Activated naive CD4-positive, alpha-beta T cell treated with anti-CD3 and anti-CD28 coated beads, Interleukin-2, amount 50 U/mL, for 24 hours (primary cell): ENCODE measurements around the gene PLEKHH1.

Experiments used
- H3K27ac Mint-ChIP-seq: one replicate; pipeline ENCODE4 v1.8.0; 2021; ENCODE audit warnings: mild to moderate bottlenecking, mixed read lengths
- H3K27me3 Mint-ChIP-seq: one replicate; pipeline ENCODE4 v1.8.0; 2021; ENCODE audit warnings: mixed read lengths
- H3K36me3 Mint-ChIP-seq: one replicate; pipeline ENCODE4 v1.8.0; 2021; ENCODE audit warnings: mixed read lengths
- H3K4me1 Mint-ChIP-seq: one replicate; pipeline ENCODE4 v1.8.0; 2021; ENCODE audit warnings: mixed read lengths
- H3K4me3 Mint-ChIP-seq: one replicate; pipeline ENCODE4 v1.8.0; 2021; ENCODE audit warnings: mild to moderate bottlenecking, mixed read lengths
- H3K9me3 Mint-ChIP-seq: one replicate; pipeline ENCODE4 v1.8.0; 2021; ENCODE audit warnings: mixed read lengths

PLEKHH1 gene

DNA sequence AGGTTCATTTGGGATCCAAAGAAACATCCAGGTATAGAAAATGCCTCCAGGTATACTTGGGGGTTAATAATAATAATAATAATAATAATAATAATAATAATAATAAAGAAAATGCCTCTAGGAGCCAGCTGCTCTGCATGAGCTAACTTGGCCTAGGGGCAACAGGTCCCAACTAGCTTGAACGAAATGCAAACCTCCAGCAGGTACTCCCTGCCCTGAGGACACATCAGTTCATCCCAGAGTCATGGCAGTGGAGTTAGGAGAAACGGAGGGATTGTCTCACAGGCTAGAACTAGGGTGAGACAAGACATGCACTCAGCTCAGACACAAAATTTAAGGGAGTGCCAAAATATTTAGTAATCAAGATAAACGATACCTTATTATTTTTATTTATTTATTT is 32.1 kb upstream of the PLEKHH1 start:
- Mint-ChIP-seq H3K27me3 (no peaks in the 10 kb centered on the region), H3K4me1 (peaks cover 11% of the 10 kb centered on the region), H3K9me3 (no peaks in the 10 kb centered on the region), H3K4me3 (no peak overlapping the region), H3K27ac (no peak overlapping the region), H3K36me3 (no peaks in the 10 kb centered on the region)

DNA sequence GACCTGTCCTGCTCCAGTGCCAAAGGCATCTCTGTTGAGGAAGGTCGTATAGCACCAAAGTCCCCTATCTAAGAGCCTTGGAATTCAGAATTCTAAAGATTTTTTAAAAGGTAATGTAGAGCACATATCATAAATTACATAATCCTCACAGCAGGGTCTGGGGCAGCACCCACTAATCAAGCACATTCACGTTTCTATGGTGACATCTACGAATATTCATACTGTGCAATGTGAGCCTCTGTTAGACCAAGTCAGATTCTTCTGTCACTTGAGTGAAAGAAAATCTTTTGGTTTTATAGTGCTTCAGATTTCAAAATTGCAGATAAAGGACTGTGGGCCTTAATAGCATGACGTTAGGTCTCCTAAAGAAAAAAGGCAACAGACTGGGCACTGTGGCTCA is 31.4 kb upstream of the PLEKHH1 start:
- H3K36me3 Mint-ChIP-seq = no peaks in the 10 kb centered on the region
- H3K27ac Mint-ChIP-seq = no peak overlapping the region
- no peaks in the 10 kb centered on the region for H3K9me3 Mint-ChIP-seq
- H3K27me3 Mint-ChIP-seq = no peaks in the 10 kb centered on the region
- H3K4me1 Mint-ChIP-seq = peaks cover 11% of the 10 kb centered on the region
- no peak overlapping the region for H3K4me3 Mint-ChIP-seq

DNA sequence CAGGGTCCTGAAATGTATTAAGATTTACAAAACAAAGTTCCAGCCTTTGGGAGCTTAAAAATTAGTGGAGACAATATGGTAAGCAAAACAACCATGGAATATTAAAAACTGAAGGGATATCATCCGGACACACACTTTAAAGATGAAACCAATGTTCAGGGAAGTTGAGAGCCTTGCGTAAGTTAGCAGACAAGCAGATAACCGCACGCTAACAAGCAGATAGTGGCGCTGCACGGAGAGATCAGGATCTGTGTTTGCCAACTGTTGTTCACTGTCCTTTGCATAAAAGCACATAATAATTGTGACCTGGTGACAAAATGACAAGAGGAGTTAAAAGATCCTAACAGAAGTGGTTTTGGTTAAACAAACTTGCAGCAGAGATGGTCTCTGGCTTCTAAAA is 30.2 kb upstream of the PLEKHH1 start:
- no peak overlapping the region for H3K4me3 Mint-ChIP-seq

DNA sequence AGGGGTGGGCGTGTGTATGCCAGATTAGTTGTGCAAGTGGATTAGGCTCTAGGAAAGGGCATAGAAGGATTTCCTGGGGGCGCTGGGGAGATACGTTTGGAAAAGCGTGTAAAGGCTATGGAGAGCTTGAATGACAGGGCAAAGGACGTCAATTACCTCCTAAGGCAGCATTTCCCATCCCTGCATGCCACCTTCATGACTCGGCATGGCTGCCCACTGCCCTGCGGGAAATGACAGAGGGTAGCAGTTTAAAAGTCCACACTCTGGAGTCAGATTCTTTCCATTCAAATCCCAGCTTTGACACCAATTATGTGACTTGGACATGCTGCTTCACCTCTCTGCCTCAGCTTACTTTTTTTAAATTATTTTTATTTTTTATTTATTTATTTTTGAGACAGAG is 29.8 kb upstream of the PLEKHH1 start:
- Mint-ChIP-seq H3K27me3 (no peaks in the 10 kb centered on the region), H3K36me3 (no peaks in the 10 kb centered on the region), H3K27ac (no peak overlapping the region), H3K4me1 (peaks cover 1% of the 10 kb centered on the region), H3K4me3 (no peak overlapping the region), H3K9me3 (no peaks in the 10 kb centered on the region)

More for the DNA sequence above, 30.2 kb upstream of the PLEKHH1 start:
- H3K9me3 Mint-ChIP-seq = no peaks in the 10 kb centered on the region
- H3K4me1 Mint-ChIP-seq = peaks cover 6% of the 10 kb centered on the region
- H3K27ac Mint-ChIP-seq = no peak overlapping the region
- no peaks in the 10 kb centered on the region for H3K27me3 Mint-ChIP-seq
- no peaks in the 10 kb centered on the region for H3K36me3 Mint-ChIP-seq

DNA sequence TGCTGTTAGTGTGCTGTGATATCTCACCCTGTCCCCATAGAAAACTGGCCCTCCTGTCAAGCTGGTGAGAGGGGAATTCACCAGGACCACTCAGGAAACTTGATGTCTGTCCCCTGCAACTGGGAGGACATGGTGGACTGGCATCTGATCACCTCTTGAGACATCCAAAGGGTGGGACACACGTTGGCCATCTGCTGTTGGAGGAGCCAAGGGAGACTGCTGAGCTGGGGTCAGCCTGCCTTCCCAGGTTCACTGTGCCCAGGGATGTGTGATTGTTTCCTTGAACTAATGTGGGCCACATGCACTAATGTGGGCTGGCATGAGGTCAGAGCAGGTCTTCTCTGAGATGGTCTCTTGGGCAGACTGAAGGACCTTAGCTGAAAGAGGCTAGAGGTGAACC is 27.8 kb upstream of the PLEKHH1 start:
- Mint-ChIP-seq H3K9me3 (no peaks in the 10 kb centered on the region), H3K4me3 (no peak overlapping the region), H3K4me1 (no peaks in the 10 kb centered on the region), H3K27me3 (no peaks in the 10 kb centered on the region), H3K27ac (no peak overlapping the region), H3K36me3 (no peaks in the 10 kb centered on the region)

DNA sequence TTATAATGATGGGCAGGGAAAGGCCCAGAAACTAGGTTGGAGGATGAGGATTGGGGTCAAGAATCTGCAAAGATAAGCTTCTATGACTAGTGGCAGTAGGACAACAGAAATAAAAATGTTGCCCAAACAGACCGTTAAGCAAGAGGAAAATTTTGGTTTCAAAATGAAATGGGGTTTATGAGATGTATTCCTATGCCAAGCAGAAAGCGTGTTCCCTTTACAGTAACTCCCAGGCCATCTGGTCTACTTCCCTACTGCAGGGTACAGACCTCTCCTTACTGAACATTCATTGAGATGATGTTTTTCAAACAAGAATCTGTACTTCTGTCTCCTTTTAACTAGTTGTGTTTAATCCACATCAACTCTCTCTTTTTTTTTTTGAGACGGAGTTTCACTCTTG is 24.1 kb upstream of the PLEKHH1 start:
- Mint-ChIP-seq H3K27ac (no peak overlapping the region), H3K4me3 (no peak overlapping the region), H3K36me3 (no peaks in the 10 kb centered on the region), H3K9me3 (no peaks in the 10 kb centered on the region), H3K4me1 (peaks cover 5% of the 10 kb centered on the region), H3K27me3 (no peaks in the 10 kb centered on the region)

DNA sequence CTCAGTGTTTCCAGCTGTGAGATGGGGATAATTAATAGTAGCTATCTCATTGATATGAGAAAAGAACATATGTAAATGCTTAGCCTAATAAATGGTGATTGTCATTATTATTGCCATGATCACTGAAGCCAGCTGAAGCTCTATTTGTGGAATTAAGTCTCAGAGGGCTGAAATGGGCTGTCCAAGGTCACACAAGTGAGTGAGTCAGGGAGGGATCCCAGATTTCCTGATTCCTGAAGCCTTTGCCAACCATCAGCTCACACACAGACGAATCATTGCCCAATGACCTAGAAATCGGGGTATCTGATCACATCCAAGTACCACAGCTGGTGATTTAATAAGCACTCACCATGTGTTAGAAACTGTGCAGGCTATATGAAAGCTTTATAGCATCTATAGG is 23.0 kb upstream of the PLEKHH1 start:
- Mint-ChIP-seq H3K27ac (no peak overlapping the region), H3K4me1 (peaks cover 8% of the 10 kb centered on the region), H3K27me3 (no peaks in the 10 kb centered on the region), H3K4me3 (no peak overlapping the region), H3K9me3 (no peaks in the 10 kb centered on the region), H3K36me3 (no peaks in the 10 kb centered on the region)

DNA sequence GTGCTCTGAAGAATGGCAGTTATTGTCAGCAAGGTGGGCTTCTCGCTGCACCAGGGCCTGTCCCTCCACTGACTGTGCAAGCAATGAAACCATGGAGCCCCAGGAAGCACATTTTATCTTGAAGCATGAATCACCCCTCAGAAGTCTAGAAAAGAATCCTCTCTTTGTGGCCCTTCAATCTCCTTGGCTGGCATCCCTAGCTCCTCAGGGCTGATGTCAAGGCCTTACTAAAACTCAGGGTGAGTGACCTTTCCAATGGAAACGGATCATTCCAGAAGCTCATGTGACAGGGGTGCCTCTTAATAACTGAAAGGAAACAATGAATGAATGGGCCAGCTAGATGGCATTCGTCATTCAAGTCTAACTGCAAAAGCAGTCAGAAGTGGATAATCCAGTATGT is 22.3 kb upstream of the PLEKHH1 start:
- H3K4me1 Mint-ChIP-seq = peaks cover 8% of the 10 kb centered on the region
- no peaks in the 10 kb centered on the region for H3K9me3 Mint-ChIP-seq
- H3K36me3 Mint-ChIP-seq = no peaks in the 10 kb centered on the region
- no peak overlapping the region for H3K4me3 Mint-ChIP-seq
- no peaks in the 10 kb centered on the region for H3K27me3 Mint-ChIP-seq
- no peak overlapping the region for H3K27ac Mint-ChIP-seq

DNA sequence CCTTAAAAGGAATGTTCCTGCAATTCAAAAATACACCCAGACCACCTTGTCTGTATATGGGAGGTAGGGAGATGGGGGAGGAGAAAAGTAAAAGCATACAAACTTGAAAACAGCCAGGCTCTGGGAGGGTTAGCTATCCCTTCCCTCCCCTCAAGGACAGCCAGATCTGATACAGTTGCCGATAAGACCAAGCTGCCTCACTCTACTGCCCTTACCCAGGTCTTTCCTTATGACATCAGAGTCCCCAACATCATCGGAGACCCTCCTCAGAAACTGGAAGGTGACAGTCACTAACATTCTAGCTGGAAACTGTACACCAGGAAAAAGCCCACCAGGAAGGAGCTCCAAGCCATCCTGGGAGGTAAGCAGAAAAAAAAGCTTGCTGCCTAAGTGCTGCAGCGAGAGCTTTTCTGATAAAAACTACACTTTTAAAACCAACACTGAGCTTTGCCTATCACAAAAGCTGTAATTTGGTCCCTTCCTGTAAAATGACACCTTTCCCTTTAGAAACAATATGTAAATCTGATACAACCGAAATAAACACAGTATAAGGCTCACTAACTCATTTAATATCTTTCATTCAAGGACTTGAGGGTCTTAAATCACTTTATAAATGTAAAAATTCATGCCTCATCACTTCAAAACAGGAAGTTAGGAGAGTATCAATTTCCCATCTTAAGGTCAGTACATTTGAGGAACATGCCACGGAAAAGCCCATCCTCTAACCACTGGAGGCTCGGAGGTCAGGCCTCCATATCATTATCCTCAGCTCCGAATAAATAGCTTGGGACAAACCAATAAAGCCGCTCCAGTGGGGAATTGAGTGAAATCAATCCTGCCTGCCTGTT is 20.4 kb upstream of the PLEKHH1 start:
- Mint-ChIP-seq H3K27ac (no peak overlapping the region), H3K36me3 (no peaks in the 10 kb centered on the region), H3K9me3 (no peaks in the 10 kb centered on the region), H3K27me3 (no peaks in the 10 kb centered on the region), H3K4me3 (no peak overlapping the region), H3K4me1 (peaks cover 8% of the 10 kb centered on the region)

DNA sequence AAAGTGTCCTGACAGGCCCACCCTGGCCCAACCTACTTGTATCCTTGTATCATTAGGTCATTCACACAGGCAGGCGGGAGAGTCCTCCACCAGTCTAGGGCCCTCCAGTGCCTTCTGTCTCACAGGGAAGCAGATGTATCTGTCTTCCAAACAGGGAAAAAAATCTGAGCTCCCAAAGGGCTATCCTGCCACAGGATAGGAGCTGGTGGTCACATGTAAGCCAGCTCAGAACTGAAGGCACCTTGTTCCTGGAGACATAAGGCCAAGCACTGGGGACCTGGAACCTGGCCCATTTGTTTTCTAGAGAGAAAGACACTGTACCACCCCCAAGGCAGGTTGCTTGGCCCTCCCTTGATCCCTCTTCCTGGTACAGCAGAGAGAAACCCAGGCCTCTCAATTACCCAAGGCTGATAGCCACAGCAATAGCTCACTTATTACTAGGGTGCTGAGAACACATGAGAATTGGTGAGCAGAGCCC is 19.4 kb upstream of the PLEKHH1 start:
- Mint-ChIP-seq H3K27me3 (no peaks in the 10 kb centered on the region), H3K4me3 (peak overlapping the region; percentile 79), H3K4me1 (peaks cover 8% of the 10 kb centered on the region), H3K36me3 (no peaks in the 10 kb centered on the region), H3K9me3 (no peaks in the 10 kb centered on the region), H3K27ac (peak overlapping the region; percentile 70)

DNA sequence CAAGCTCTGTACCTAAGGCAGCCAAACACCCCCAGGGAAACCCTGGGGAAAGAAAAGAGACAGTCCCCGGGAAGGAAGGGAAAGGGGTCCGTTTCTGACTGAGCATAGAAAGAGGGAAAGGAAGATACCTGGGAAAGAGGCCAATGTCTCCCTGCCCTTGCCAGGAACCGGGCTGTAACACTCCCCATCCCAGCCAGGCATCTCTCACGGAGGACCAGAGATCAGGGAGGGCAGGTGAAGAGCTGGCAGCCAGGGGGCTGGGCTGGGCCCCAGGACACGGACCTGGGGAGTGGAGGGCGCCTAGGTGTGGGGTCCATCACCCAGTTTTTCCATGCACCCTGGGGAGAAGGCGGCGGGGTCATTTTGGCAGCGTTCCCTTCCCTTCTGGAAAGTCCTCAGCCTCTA is 18.9 kb upstream of the PLEKHH1 start:
- H3K27me3 Mint-ChIP-seq = no peaks in the 10 kb centered on the region
- H3K36me3 Mint-ChIP-seq = no peaks in the 10 kb centered on the region
- H3K27ac Mint-ChIP-seq = peak overlapping the region; percentile 86
- peaks cover 8% of the 10 kb centered on the region for H3K4me1 Mint-ChIP-seq
- H3K4me3 Mint-ChIP-seq = peak overlapping the region; percentile 86
- H3K9me3 Mint-ChIP-seq = no peaks in the 10 kb centered on the region

DNA sequence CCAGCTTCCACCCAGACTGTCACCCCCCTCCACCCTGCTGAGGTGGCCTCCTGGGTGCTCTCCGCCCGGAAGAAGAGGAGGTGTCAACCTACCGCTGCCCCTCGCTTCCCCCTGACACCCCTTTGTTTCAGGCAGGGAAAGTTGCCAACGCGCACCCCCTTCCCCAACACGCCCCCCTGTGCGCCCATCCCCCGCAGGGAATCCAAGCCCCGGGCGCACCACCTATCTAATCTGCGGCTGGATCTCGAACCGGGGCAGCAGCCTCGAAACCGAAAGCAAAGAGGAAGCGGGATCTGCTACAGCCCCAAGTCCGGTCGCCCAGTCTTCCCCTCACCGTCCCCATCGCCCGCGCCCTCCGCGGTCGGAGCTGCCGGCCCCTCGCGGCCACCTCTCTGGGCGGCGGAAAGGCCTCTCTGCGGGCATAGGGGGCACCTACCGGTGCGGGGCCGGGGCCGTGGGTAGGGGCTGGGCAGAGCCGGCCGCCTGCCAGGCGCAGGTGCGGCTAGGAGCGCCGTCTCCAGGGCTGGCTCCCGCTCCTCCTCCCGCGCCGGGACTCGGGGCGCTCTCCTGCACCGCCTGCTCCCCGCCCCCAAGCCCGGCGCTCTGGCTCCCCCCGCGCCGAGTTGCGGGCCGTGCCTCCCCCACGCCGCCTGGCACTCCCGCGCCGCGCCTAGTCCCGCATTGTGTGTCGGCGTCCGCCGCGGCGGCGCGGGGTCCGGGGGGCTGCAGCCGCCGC is 18.3 kb upstream of the PLEKHH1 start:
- H3K36me3 Mint-ChIP-seq = no peaks in the 10 kb centered on the region
- peak overlapping the region; percentile 86 for H3K4me3 Mint-ChIP-seq
- H3K27ac Mint-ChIP-seq = peak overlapping the region; percentile 8
- H3K9me3 Mint-ChIP-seq = no peaks in the 10 kb centered on the region
- peaks cover 8% of the 10 kb centered on the region for H3K4me1 Mint-ChIP-seq
- no peaks in the 10 kb centered on the region for H3K27me3 Mint-ChIP-seq

DNA sequence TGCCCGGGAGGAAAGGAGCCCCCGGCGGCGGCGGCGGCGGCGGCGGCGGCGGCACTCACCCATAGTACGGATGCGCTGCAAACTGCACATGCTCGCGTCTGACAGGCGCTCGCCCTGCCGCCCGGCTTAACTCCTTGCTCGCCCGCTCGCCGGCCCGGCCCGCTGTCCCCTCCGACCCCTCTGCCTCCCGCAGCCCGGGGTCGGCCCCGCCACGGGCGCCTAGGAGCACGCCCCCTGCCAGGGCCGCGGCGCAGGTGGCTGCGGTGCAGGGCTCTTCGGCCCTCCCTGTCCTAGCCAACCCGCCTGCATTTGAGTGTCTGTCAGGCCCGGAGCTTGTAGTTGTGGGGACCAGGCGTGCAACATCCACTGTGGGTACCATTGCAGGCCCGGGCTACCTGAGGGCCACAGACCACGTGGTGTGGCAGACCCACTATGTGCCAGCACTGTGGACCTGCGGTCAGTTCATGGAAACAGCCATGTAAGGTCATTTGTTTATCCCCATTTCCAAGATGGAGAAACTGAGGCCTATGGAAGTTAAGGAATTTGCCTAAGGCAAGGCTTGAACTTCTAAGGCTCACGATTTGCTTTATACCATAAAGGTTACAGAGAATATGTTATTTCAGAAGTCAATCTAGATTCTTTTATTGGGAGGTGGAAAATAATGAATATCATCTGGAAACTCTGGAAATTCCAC is 17.6 kb upstream of the PLEKHH1 start:
- Mint-ChIP-seq H3K36me3 (no peaks in the 10 kb centered on the region), H3K9me3 (no peaks in the 10 kb centered on the region), H3K27me3 (no peaks in the 10 kb centered on the region), H3K4me3 (peak overlapping the region; percentile 68), H3K27ac (peak overlapping the region; percentile 30), H3K4me1 (peaks cover 8% of the 10 kb centered on the region)

DNA sequence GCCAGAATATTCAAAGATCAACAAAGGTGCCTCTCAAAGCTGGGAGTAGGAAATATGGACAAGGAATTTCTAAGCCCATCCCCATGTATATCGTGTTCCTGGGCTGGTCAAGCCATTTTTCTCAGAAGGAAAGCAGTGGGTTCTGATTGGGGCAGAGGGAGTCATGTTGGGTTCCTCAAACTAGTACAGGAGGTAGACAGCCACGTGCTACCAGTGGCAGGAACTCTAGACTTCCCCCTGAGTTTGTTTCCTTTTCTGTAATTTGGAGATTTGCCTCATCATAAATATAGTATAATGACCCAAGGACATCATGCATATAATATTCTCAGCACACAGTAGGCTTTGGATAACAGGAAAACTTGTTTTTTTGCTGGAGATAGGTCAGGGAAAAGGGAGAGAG is 16.4 kb upstream of the PLEKHH1 start:
- H3K27ac Mint-ChIP-seq = no peak overlapping the region
- H3K4me1 Mint-ChIP-seq = peaks cover 8% of the 10 kb centered on the region
- H3K9me3 Mint-ChIP-seq = no peaks in the 10 kb centered on the region
- H3K27me3 Mint-ChIP-seq = peaks cover 4% of the 10 kb centered on the region
- no peaks in the 10 kb centered on the region for H3K36me3 Mint-ChIP-seq
- peak overlapping the region; percentile 68 for H3K4me3 Mint-ChIP-seq

DNA sequence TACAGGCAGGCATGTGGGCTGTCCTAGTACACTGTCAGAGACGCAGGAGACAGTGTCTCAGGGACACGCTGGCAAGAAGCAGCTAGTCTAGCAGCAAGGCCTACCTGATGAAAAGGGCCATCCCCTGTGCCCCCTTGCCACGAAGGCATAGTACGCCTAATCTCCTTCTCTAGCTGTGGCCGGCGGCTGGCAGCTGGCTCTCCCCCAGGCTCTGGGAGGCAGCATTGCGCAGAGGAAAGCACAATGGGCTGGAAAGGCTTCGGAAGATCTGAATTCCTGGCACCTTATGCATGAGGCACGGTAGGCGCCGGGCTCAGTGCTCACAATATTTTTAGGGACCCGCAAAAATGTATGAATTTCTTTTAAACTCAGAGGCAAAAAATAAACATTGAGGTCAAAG is 16.0 kb upstream of the PLEKHH1 start:
- no peaks in the 10 kb centered on the region for H3K9me3 Mint-ChIP-seq
- H3K36me3 Mint-ChIP-seq = no peaks in the 10 kb centered on the region
- H3K4me3 Mint-ChIP-seq = no peak overlapping the region
- peaks cover 4% of the 10 kb centered on the region for H3K27me3 Mint-ChIP-seq
- H3K27ac Mint-ChIP-seq = no peak overlapping the region
- peaks cover 8% of the 10 kb centered on the region for H3K4me1 Mint-ChIP-seq

DNA sequence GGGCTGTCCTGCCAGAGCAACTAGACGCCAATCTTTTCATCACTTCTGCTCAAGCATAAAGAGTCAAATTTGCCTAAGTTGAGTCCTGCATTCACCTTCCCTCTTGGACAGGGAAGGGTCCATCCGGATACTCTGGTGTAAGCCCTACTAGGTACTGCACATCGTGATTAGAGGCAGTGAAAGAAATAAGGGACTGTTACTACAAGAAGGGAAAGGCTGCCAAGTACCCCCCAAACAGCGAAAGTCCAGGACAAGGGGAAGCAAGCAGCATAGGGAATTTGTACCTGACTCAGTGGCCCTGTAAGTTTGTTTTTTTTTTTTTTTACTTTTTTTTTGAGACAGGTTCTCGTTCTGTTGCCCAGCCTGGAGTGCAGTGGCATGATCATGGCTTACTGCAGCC is 13.7 kb upstream of the PLEKHH1 start:
- Mint-ChIP-seq H3K36me3 (no peaks in the 10 kb centered on the region), H3K9me3 (no peaks in the 10 kb centered on the region), H3K27me3 (peaks cover 8% of the 10 kb centered on the region), H3K4me1 (no peaks in the 10 kb centered on the region), H3K27ac (no peak overlapping the region), H3K4me3 (no peak overlapping the region)
